PC-3 (cell line): ENCODE measurements around the gene IRF1. TPM values are rescaled to one million over a fixed set of nuclear protein-coding genes. Genes with fewer than 3 reads are reported as not detected.
"Not testable (repeated sequence)": the region's sequence is repeated elsewhere in the genome, so short reads cannot be mapped to it uniquely, and the experiment has no call there.

Experiments
- ATAC-seq: fragments of 200-7000 bp; cut with Tn5 transposase; 2 replicates; pipeline ENCODE4 v1.9.1; 2020; ENCODE audit warnings: mild to moderate bottlenecking, moderate library complexity
- BruUV-seq: library from RNA; stranded (reverse); fragments of 400-500 nt; replicated peaks from 2 replicates; lab custom pipeline; 2021; lab: Mats Ljungman, UMichigan
- CTCF ChIA-PET: fragments of 300-600 bp; sonication (Branson Sonifier 250); formaldehyde crosslinking; loops from one replicate; lab custom pipeline; 2022; ENCODE audit warnings: antibody characterized with exemption; lab: Charles Lee
- POLR2A ChIA-PET: fragments of 300-600 bp; sonication (Branson Sonifier 250); formaldehyde crosslinking; loops from one replicate; lab custom pipeline; 2022; ENCODE audit warnings: antibody characterized with exemption; ENCODE audit not compliant: unreplicated experiment; lab: Charles Lee
- DNase-seq: peaks from one replicate; pipeline ENCODE4 v3.0.0-alpha.2; 2015
- H2AFZ ChIP-seq: fragments of 300-600 bp; sonication (generic); 2 replicates; pipeline ENCODE4 v1.6.0; 2016; ENCODE audit warnings: antibody characterized with exemption, low read length
- H3F3A ChIP-seq: fragments of 300-600 bp; sonication (generic); one replicate; pipeline ENCODE4 v1.6.0; 2017; ENCODE audit warnings: antibody characterized with exemption, low read length, control low read depth, mild to moderate bottlenecking; ENCODE audit not compliant: unreplicated experiment
- H3K27ac ChIP-seq: fragments of 300-600 bp; sonication (generic); 2 replicates; pipeline ENCODE4 v1.5.1; 2016; ENCODE audit warnings: mild to moderate bottlenecking, low read length
- H3K27me3 ChIP-seq: fragments of 300-600 bp; sonication (generic); 2 replicates; pipeline ENCODE4 v1.6.1; 2016; ENCODE audit warnings: low read length, mixed read lengths
- H3K36me3 ChIP-seq: fragments of 300-600 bp; sonication (generic); 2 replicates; pipeline ENCODE4 v1.6.1; 2016; ENCODE audit warnings: low read depth, mixed run types, low read length, mixed read lengths
- H3K4me1 ChIP-seq: fragments of 300-600 bp; sonication (generic); 2 replicates; pipeline ENCODE4 v1.5.1; 2016; ENCODE audit warnings: low read length; ENCODE audit not compliant: insufficient read depth
- H3K4me2 ChIP-seq: fragments of 300-600 bp; sonication (generic); 2 replicates; pipeline ENCODE4 v1.6.0; 2016; ENCODE audit warnings: low read length
- H3K4me3 ChIP-seq: fragments of 300-600 bp; sonication (generic); 2 replicates; pipeline ENCODE4 v1.5.1; 2016; ENCODE audit warnings: mild to moderate bottlenecking, low read length, mixed read lengths
- H3K79me2 ChIP-seq: fragments of 300-600 bp; sonication (generic); 2 replicates; pipeline ENCODE4 v1.6.1; 2017; ENCODE audit warnings: low read length, mixed read lengths
- H3K9ac ChIP-seq: fragments of 300-600 bp; sonication (generic); 2 replicates; pipeline ENCODE4 v1.6.0; 2016; ENCODE audit warnings: mild to moderate bottlenecking, low read length
- H3K9me2 ChIP-seq: fragments of 300-600 bp; sonication (generic); replicated peaks from 2 replicates; pipeline ENCODE4 v1.6.1; 2016; ENCODE audit warnings: mixed run types, low read length, mixed read lengths
- H3K9me3 ChIP-seq: fragments of 300-600 bp; sonication (generic); 2 replicates; pipeline ENCODE4 v1.6.1; 2016; ENCODE audit warnings: low read length, mixed read lengths
- H4K20me1 ChIP-seq: fragments of 300-600 bp; sonication (generic); 2 replicates; pipeline ENCODE4 v1.6.1; 2016; ENCODE audit warnings: low read length, mixed read lengths
- EZH2 ChIP-seq: fragments of 300-600 bp; sonication (generic); IDR thresholded peaks from one replicate; pipeline ENCODE4 v1.6.1; 2017; ENCODE audit warnings: antibody characterized with exemption, mild to moderate bottlenecking, low read length; ENCODE audit not compliant: unreplicated experiment
- EZH2phosphoT487 ChIP-seq: fragments of 300-600 bp; sonication (generic); IDR thresholded peaks from 2 replicates; pipeline ENCODE4 v1.6.1; 2018; ENCODE audit warnings: mild to moderate bottlenecking, antibody characterized with exemption, low read length, borderline replicate concordance
- intact Hi-C: fragments of 100-400 bp; cut with micrococcal nuclease; formaldehyde crosslinking; loops from 2 replicates; pipeline ENCODE4 v1.9.0; 2023
- total RNA-seq: library from RNA; depleted of rRNA; stranded (reverse); fragments of >200 nt; gene quantifications from 2 replicates; pipeline ENCODE4 v1.2.3, GENCODE V29; 2014
- TF ChIP-seq, protein P1 (sequence below): fragments of 300-600 bp; sonication (generic); conservative IDR thresholded peaks from 2 replicates; pipeline ENCODE4 v1.5.1; 2017; ENCODE audit warnings: antibody characterized with exemption, low read depth, mild to moderate bottlenecking, low read length

Gene IRF1
- total RNA-seq, 1 experiment from 2014 or later = 21.1 TPM

DNA sequence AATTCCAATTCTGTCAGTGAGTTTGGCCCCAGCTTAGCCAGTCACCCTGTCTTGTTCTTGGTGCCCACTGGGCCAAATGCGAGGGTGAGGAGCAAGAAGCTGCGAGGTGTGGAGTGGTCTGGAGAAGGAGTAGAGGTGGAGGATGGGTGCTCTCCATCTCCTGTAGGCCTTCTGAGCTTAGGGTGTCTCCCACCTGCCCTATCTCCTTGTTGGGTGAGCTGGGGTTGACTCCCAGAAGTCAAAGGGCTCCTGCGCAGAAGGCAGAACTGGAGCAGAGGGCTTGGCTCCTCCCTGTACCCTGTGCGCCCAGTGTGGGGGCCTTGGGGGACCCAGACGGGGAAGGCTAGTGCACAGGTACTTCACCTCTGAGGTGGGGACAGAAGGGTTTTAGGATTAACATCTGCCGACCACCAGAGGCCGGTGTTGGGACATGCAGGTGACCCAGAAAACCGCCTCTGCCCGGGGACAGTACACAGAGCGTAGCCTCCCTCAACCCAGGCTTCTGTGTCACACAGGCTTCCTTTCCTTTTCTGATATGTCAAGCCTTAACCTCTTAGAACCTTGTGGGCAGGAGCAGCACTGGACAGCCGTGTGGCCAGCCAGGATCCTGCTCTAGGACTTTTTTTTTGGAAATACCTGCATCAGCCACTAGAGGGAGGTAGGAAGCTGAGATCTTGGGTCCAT lies 35.9 kb upstream of the IRF1 start:
- Histone ChIP-seq H3K4me1 (no peaks in the 10 kb centered on the region), H3K27me3 (no peaks in the 10 kb centered on the region), H3F3A (no peaks in the 10 kb centered on the region), H2AFZ (peak overlapping the region; percentile 72), H3K9me3 (no peaks in the 10 kb centered on the region), H3K36me3 (no peaks in the 10 kb centered on the region), H3K79me2 (no peaks in the 10 kb centered on the region), H3K9ac (no peak overlapping the region), H4K20me1 (no peaks in the 10 kb centered on the region), H3K9me2 (no peaks in the 10 kb centered on the region), H3K4me2 (peak overlapping the region; percentile 80), H3K27ac (no peak overlapping the region), H3K4me3 (peak overlapping the region; percentile 49; the same call in 1 of the 2 replicates)
- no TSS peak for BruUV-seq
- ChIA-PET POLR2A (no interaction called here), CTCF (interaction anchor here (0.6 kb wide), 3 partner anchors 14 to 294 kb away, joined by 3 to 4 read pairs (median 3); no protein-coding TSS in a partner anchor)
- intact Hi-C loops = loop anchor here (5.0 to 10.0 kb wide), 2 partner anchors 188 to 296 kb away; no protein-coding TSS in a partner anchor
- DNase-seq (peak; percentile 79), ATAC-seq (peak; percentile 88)
- no peak for TF ChIP-seq EZH2phosphoT487
- TF ChIP-seq, protein P1, sequence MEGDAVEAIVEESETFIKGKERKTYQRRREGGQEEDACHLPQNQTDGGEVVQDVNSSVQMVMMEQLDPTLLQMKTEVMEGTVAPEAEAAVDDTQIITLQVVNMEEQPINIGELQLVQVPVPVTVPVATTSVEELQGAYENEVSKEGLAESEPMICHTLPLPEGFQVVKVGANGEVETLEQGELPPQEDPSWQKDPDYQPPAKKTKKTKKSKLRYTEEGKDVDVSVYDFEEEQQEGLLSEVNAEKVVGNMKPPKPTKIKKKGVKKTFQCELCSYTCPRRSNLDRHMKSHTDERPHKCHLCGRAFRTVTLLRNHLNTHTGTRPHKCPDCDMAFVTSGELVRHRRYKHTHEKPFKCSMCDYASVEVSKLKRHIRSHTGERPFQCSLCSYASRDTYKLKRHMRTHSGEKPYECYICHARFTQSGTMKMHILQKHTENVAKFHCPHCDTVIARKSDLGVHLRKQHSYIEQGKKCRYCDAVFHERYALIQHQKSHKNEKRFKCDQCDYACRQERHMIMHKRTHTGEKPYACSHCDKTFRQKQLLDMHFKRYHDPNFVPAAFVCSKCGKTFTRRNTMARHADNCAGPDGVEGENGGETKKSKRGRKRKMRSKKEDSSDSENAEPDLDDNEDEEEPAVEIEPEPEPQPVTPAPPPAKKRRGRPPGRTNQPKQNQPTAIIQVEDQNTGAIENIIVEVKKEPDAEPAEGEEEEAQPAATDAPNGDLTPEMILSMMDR = peak; percentile 94

DNA sequence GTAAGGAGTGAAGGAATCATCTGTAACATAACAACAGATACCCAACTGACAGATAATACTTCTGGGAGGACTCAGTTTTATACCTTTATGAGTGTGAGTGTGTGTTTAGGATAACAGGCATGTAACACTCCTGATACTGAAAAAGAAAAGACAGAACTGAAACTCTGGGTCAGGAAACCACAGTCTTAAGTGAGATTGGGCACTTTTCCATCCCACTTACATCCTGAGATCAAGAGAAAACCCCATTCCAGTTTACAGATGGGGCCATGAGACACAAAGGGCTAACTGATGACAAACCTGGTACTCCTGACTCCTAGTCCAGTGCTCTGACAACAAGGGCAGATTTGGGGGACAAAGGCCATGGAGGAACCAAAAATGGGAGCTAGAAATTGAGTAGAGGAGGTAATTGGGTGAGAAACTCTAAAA lies 34.7 kb upstream of the IRF1 start:
- no peaks in the 10 kb centered on the region for H3K9me3 ChIP-seq
- H3K27me3 ChIP-seq = no peaks in the 10 kb centered on the region
- no peak overlapping the region for H2AFZ ChIP-seq
- no peak overlapping the region for H3K4me3 ChIP-seq
- H4K20me1 ChIP-seq = no peaks in the 10 kb centered on the region
- DNase-seq (no peak), ATAC-seq (no peak)
- no peaks in the 10 kb centered on the region for H3F3A ChIP-seq
- no peaks in the 10 kb centered on the region for H3K79me2 ChIP-seq
- POLR2A ChIA-PET = no interaction called here
- CTCF ChIA-PET = interaction anchor here (0.6 kb wide), 1 partner anchor 180 kb away, joined by 3 read pairs; no protein-coding TSS in a partner anchor
- TF ChIP-seq EZH2phosphoT487 (no peak), EZH2 (no peak)
- TF ChIP-seq, protein P1 = no peak
- H3K9ac ChIP-seq = no peak overlapping the region
- no peak overlapping the region for H3K4me2 ChIP-seq
- no peaks in the 10 kb centered on the region for H3K36me3 ChIP-seq
- no TSS peak for BruUV-seq
- H3K27ac ChIP-seq = no peak overlapping the region
- intact Hi-C loops = loop anchor here (5.0 to 10.0 kb wide), 2 partner anchors 189 to 297 kb away; no protein-coding TSS in a partner anchor
- H3K4me1 ChIP-seq = no peaks in the 10 kb centered on the region
- no peaks in the 10 kb centered on the region for H3K9me2 ChIP-seq

DNA sequence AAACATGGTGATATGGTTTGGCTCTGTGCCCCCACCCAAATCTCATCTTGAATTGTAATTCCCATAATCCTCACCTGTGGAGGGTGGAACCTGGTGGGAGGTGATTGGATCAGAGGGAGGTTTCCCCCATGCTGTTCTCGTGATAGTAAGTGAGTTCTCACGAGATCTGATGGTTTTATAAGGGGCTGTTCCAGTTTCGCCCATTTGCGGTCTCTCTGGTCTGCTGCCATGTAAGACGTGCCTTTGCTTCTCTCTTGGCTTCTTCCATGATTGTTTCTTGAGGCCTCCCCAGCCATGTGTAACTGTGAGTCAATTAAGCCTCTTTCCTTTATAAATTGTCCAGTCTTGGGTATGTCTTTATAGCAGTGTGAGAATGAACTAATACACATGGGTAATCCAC lies 34.3 kb upstream of the IRF1 start:
- H3K4me1 ChIP-seq, ATAC-seq, H3K9me3 ChIP-seq, H3F3A ChIP-seq, H2AFZ ChIP-seq, CTCF ChIA-PET, H4K20me1 ChIP-seq, H3K4me3 ChIP-seq, H3K4me2 ChIP-seq, H3K79me2 ChIP-seq, DNase-seq, H3K27me3 ChIP-seq, H3K27ac ChIP-seq, H3K36me3 ChIP-seq, H3K9me2 ChIP-seq, BruUV-seq, H3K9ac ChIP-seq, POLR2A ChIA-PET: not testable (repeated sequence)
- intact Hi-C loops = loop anchor here (5.0 to 10.0 kb wide), 2 partner anchors 190 to 297 kb away; no protein-coding TSS in a partner anchor

DNA sequence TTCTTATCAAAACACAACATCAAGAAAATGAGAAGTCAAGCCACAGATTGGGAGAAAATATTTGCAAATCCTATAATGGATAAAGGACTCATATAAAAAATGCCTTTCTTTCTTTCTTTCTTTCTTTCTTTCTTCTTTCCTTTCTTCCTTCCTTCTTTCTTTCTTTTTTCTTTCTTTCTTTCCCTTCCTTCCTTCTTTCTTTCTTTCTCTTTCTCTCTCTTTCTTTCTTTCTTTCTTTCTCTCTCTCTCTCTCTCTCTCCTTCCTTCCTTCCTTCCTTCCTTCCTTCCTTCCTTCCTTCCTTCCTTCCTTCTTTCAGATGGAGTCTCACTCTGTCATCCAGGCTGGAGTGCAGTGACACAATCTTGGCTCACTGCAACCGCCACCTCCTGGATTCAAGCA lies 31.5 kb upstream of the IRF1 start:
- H3K4me2 ChIP-seq, H3K79me2 ChIP-seq, H3K27me3 ChIP-seq, BruUV-seq, DNase-seq, ATAC-seq, H2AFZ ChIP-seq, H3K9me3 ChIP-seq, H3K27ac ChIP-seq, H3K36me3 ChIP-seq, H4K20me1 ChIP-seq, H3K9ac ChIP-seq, H3K4me3 ChIP-seq, POLR2A ChIA-PET, H3F3A ChIP-seq, H3K9me2 ChIP-seq, H3K4me1 ChIP-seq: not testable (repeated sequence)
- intact Hi-C loops = loop anchor here (10.0 kb wide), 1 partner anchor 193 kb away; no protein-coding TSS in a partner anchor
- CTCF ChIA-PET = interaction anchor here (0.7 kb wide), 1 partner anchor 349 kb away, joined by 13 read pairs; no protein-coding TSS in a partner anchor
